Endodermal cell (in vitro differentiated cells): Measurements from ENCODE around the gene LCE3D. TPM values are rescaled to one million over a fixed set of nuclear protein-coding genes. Genes with fewer than 3 reads are reported as not detected.

Source experiments
- DNase-seq: peaks from one replicate; pipeline ENCODE4 v3.0.0-alpha.2; 2017
- H3K27ac ChIP-seq: 2 replicates; pipeline ENCODE4 v1.5.1; 2013; ENCODE audit warnings: mild to moderate bottlenecking, low read depth, low read length, moderate library complexity
- H3K27me3 ChIP-seq: 2 replicates; pipeline ENCODE4 v1.6.1; 2013; ENCODE audit warnings: mild to moderate bottlenecking, low read length, moderate library complexity; ENCODE audit not compliant: insufficient read depth, control insufficient read depth, poor library complexity, severe bottlenecking
- H3K36me3 ChIP-seq: 2 replicates; pipeline ENCODE4 v1.7.0; 2013; ENCODE audit warnings: mild to moderate bottlenecking, low read length, moderate library complexity; ENCODE audit not compliant: control insufficient read depth, insufficient read depth
- H3K4me1 ChIP-seq: one replicate; pipeline ENCODE4 v1.7.0; 2013; ENCODE audit warnings: low read length; ENCODE audit not compliant: control insufficient read depth, insufficient read depth
- H3K4me3 ChIP-seq: 2 replicates; pipeline ENCODE4 v1.5.1; 2013; ENCODE audit warnings: mild to moderate bottlenecking, low read length, moderate library complexity
- H3K9ac ChIP-seq: 2 replicates; pipeline ENCODE4 v1.6.1; 2013; ENCODE audit warnings: mild to moderate bottlenecking, low read length, moderate library complexity; ENCODE audit not compliant: poor library complexity, severe bottlenecking; ENCODE audit errors: extremely low read depth
- H3K9me3 ChIP-seq: 2 replicates; pipeline ENCODE4 v1.6.1; 2013; ENCODE audit warnings: mild to moderate bottlenecking, low read length, moderate library complexity; ENCODE audit not compliant: control insufficient read depth
- H3K27ac Mint-ChIP-seq: 2 replicates; pipeline ENCODE4 v1.8.0; 2020; ENCODE audit warnings: mixed read lengths
- H3K27me3 Mint-ChIP-seq: 2 replicates; pipeline ENCODE4 v1.8.0; 2021; ENCODE audit warnings: mild to moderate bottlenecking, mixed read lengths; ENCODE audit not compliant: insufficient read depth
- H3K36me3 Mint-ChIP-seq: 2 replicates; pipeline ENCODE4 v1.8.0; 2020; ENCODE audit warnings: low read depth, mixed read lengths
- H3K4me1 Mint-ChIP-seq: 2 replicates; pipeline ENCODE4 v1.8.0; 2020; ENCODE audit warnings: mixed read lengths
- H3K4me3 Mint-ChIP-seq: 2 replicates; pipeline ENCODE4 v1.8.0; 2020; ENCODE audit warnings: mild to moderate bottlenecking, moderate library complexity, mixed read lengths
- H3K9me3 Mint-ChIP-seq: 2 replicates; pipeline ENCODE4 v1.8.0; 2020; ENCODE audit warnings: mild to moderate bottlenecking, mixed read lengths
- WGBS, 2 experiments: methylation state at CpG; one replicate each; pipeline versions ENCODE4 v1.1.5 to v1.1.7; 2013; ENCODE audit warnings: missing lambda C conversion rate in 2 of 2, mixed read lengths in 1 of 2; ENCODE audit not compliant: insufficient coverage in 1 of 2, insufficient read length in 1 of 2; 5-methylcytosine and 5-hydroxymethylcytosine counted together
- total RNA-seq, 2 donors: library from RNA; stranded (reverse); fragmentation: NEBNext Ultra II Directional in 1 of 2; extraction: Animal tissue kit (Norgen Biotek cat#: 25700) in 1 of 2; gene quantifications; 2 replicates in 1 of 2; 3 replicates in 1 of 2; pipeline ENCODE4 v1.2.1, GENCODE V29; 2021
- TF ChIP-seq, protein P1 (sequence below): fragments of 200-600 bp; sonication (generic); conservative IDR thresholded peaks from 2 replicates; pipeline ENCODE4 v1.5.0; 2021; ENCODE audit warnings: antibody characterized with exemption, mild to moderate bottlenecking

LCE3D gene
- total RNA-seq, 2 donors from 2014 or later, result not detected

DNA sequence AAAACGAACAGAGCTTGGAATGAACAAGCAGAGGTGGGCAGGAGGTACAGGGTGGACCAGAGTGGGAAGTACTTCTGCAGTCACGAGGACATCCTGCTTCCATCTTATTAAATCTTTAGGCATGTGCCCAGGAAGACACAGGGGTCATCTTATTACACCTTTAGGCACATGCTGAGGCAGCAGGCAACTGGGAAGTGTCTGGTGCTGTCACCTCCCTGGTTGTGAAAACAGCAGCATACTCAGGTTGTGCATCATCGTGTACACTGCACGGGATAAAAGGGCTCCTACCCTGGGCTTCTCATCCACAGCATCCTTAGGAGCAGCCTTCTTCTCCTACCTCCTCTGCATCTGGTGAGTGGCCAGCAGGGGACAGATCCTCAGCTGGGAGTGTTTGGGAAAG lies 19.6 kb upstream of the LCE3D start, which contains the start of gene LCE3C:
Gene LCE3C, plus strand, starts transcription at position 301 of the 400 bp plus-strand sequence. CDS start 498 bp downstream, outside the sequence.
- Histone ChIP-seq H3K4me3 (no peak within 1 kb of the TSS), H3K36me3 (no peaks in the 10 kb centered on the region), H3K4me1 (no peaks in the 10 kb centered on the region), H3K27ac (no peak within 1 kb of the TSS), H3K9ac (no peak within 1 kb of the TSS), H3K27me3 (no peaks in the 10 kb centered on the region), H3K9me3 (no peaks in the 10 kb centered on the region)
- DNase-seq, result no peak
- Mint-ChIP-seq H3K27ac (no peak within 1 kb of the TSS), H3K27me3 (no peaks in the 10 kb centered on the region), H3K4me1 (no peaks in the 10 kb centered on the region), H3K36me3 (no peaks in the 10 kb centered on the region), H3K9me3 (peaks cover 82% of the 10 kb centered on the region), H3K4me3 (no peak within 1 kb of the TSS)
- TF ChIP-seq, protein P1, sequence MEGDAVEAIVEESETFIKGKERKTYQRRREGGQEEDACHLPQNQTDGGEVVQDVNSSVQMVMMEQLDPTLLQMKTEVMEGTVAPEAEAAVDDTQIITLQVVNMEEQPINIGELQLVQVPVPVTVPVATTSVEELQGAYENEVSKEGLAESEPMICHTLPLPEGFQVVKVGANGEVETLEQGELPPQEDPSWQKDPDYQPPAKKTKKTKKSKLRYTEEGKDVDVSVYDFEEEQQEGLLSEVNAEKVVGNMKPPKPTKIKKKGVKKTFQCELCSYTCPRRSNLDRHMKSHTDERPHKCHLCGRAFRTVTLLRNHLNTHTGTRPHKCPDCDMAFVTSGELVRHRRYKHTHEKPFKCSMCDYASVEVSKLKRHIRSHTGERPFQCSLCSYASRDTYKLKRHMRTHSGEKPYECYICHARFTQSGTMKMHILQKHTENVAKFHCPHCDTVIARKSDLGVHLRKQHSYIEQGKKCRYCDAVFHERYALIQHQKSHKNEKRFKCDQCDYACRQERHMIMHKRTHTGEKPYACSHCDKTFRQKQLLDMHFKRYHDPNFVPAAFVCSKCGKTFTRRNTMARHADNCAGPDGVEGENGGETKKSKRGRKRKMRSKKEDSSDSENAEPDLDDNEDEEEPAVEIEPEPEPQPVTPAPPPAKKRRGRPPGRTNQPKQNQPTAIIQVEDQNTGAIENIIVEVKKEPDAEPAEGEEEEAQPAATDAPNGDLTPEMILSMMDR, result no peak
- no CpG with 5 or more reads among the region's 4 CpGs for WGBS, 2 experiments

DNA sequence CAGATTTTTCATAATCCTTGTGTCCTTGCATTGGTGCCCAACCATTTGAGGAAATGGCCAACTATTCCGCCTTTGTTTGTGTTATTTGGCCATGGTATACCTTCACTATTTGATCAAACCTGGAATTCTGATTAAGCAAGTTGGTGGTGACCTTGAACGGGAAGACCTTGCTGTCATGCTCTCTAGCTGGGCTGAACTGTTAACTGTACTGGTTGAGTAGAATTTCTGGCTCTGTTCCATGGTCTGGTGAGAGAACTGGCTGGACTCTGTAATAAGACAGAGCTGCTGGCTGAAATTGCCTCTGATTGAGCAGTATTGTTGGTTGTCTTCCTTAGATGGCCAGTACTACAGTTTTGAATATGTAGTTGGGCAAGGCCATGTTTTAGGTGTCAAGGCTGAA lies 16.7 kb upstream of the LCE3D start:
- H3K4me1 ChIP-seq, result no peaks in the 10 kb centered on the region
- H3K9ac ChIP-seq, result no peak overlapping the region
- H3K4me3 Mint-ChIP-seq, result no peak overlapping the region
- no peaks in the 10 kb centered on the region for H3K36me3 Mint-ChIP-seq
- no peaks in the 10 kb centered on the region for H3K27me3 ChIP-seq
- H3K36me3 ChIP-seq, result no peaks in the 10 kb centered on the region
- no peaks in the 10 kb centered on the region for H3K4me1 Mint-ChIP-seq
- H3K27me3 Mint-ChIP-seq, result no peaks in the 10 kb centered on the region
- no peak for DNase-seq
- H3K27ac Mint-ChIP-seq, result no peak overlapping the region
- TF ChIP-seq, protein P1, result no peak
- H3K9me3 Mint-ChIP-seq, result peaks cover 71% of the 10 kb centered on the region
- H3K9me3 ChIP-seq, result no peaks in the 10 kb centered on the region
- WGBS, 2 experiments, result no CpG with 5 or more reads among the region's 2 CpGs
- no peak overlapping the region for H3K4me3 ChIP-seq
- no peak overlapping the region for H3K27ac ChIP-seq

DNA sequence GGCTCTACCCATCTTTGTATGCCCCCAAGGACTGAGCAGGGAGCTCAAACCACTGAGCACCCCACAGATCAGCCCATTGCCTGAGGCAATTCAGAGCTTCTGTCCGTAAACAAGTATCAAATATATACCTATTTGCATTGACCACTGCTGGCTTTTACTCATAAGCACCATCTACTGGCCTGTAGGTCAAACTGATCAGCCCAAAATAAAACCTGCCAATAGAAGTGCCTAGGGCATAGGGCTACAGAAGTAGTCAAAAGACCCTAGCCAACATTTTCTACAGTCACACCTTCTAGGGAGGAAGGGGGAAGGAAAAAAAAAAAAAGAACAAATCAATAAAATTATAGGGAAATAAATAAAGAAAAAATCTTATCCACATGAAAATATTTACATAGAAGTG lies 5.3 kb upstream of the LCE3D start:
- Histone ChIP-seq H3K9me3 (peaks cover 16% of the 10 kb centered on the region), H3K4me3 (no peak overlapping the region), H3K9ac (no peak overlapping the region), H3K27ac (no peak overlapping the region), H3K27me3 (no peaks in the 10 kb centered on the region), H3K4me1 (no peaks in the 10 kb centered on the region), H3K36me3 (no peaks in the 10 kb centered on the region)
- no peak for DNase-seq
- Mint-ChIP-seq H3K36me3 (no peaks in the 10 kb centered on the region), H3K27me3 (no peaks in the 10 kb centered on the region), H3K4me3 (no peak overlapping the region), H3K27ac (no peak overlapping the region), H3K9me3 (peaks cover 79% of the 10 kb centered on the region), H3K4me1 (no peaks in the 10 kb centered on the region)
- TF ChIP-seq, protein P1, result no peak
- WGBS, 2 experiments, result no CpG with 5 or more reads among the region's 1 CpG
